HEK293 (cell line): ENCODE results near the gene STRN3.
A peak's percentile ranks its signal among the peaks of the same experiment; 100 is the strongest.
"Not testable (repeated sequence)": the region's sequence is repeated elsewhere in the genome, so short reads cannot be mapped to it uniquely, and the experiment has no call there.

Source experiments
- CTCF ChIA-PET: fragments of 350-600 bp; formaldehyde crosslinking; extraction: SDS; loops from one replicate; lab custom pipeline; 2021; ENCODE audit warnings: antibody characterized with exemption; lab: Yijun Ruan, JAX
- POLR2A ChIA-PET: fragments of 300-600 bp; formaldehyde crosslinking; extraction: SDS; loops from one replicate; lab custom pipeline; 2020; ENCODE audit warnings: antibody characterized with exemption, inconsistent platforms; lab: Yijun Ruan, JAX
- H3K27ac ChIP-seq: fragments of 200-500 bp; sonication (Bioruptor generic); 2 replicates; pipeline ENCODE4 v1.5.1; 2014; ENCODE audit warnings: low read depth, low read length, control low read depth, inconsistent platforms; ENCODE audit errors: extremely low read depth
- H3K36me3 ChIP-seq, 2 experiments: fragments of 200-500 bp in 1 of 2; sonication (Bioruptor generic) in 1 of 2; 1 replicate in 1 of 2; 2 replicates in 1 of 2; pipeline ENCODE4 v1.5.1; 2014 to 2017; ENCODE audit warnings: inconsistent platforms in 2 of 2, low read length in 2 of 2; ENCODE audit not compliant: control insufficient read depth in 2 of 2, insufficient read depth in 1 of 2
- H3K4me1 ChIP-seq: fragments of 200-500 bp; sonication (Bioruptor generic); 2 replicates; pipeline ENCODE4 v1.5.1; 2014; ENCODE audit warnings: mild to moderate bottlenecking, low read length, inconsistent platforms; ENCODE audit not compliant: control insufficient read depth, insufficient read depth
- H3K4me3 ChIP-seq: 2 replicates; pipeline ENCODE4 v1.5.1; 2011; ENCODE audit warnings: low read depth, mild to moderate bottlenecking, control low read depth, low read length, moderate library complexity
- H3K9me3 ChIP-seq: fragments of 200-500 bp; sonication (Bioruptor generic); 2 replicates; pipeline ENCODE4 v1.5.1; 2014; ENCODE audit warnings: low read depth, low read length, inconsistent platforms; ENCODE audit not compliant: control insufficient read depth, insufficient read depth
- BCL11A ChIP-seq: fragments of 450-650 bp; formaldehyde crosslinking; IDR thresholded peaks from 2 replicates; pipeline ENCODE4 v1.5.1; 2016; ENCODE audit warnings: low read depth, missing biosample characterization, missing genetic modification characterization
- BCL11B ChIP-seq: fragments of 450-650 bp; formaldehyde crosslinking; IDR thresholded peaks from 2 replicates; pipeline ENCODE4 v1.5.1; 2016; ENCODE audit warnings: low read depth, missing biosample characterization, missing genetic modification characterization
- KLF7 ChIP-seq: fragments of 450-650 bp; formaldehyde crosslinking; IDR thresholded peaks from 2 replicates; pipeline ENCODE4 v1.5.1; 2016; ENCODE audit warnings: missing biosample characterization, missing genetic modification characterization, borderline replicate concordance
- KLF9 ChIP-seq: fragments of 450-650 bp; formaldehyde crosslinking; IDR thresholded peaks from 2 replicates; pipeline ENCODE4 v1.5.1; 2016; ENCODE audit warnings: missing biosample characterization, missing genetic modification characterization, low read depth
- MEIS1 ChIP-seq: sonication (generic); formaldehyde crosslinking; IDR thresholded peaks from 2 replicates; pipeline ENCODE4 v1.8.1; 2022; ENCODE audit warnings: missing genetic modification reagents, mild to moderate bottlenecking, borderline replicate concordance
- MZF1 ChIP-seq: fragments of 450-650 bp; formaldehyde crosslinking; IDR thresholded peaks from 2 replicates; pipeline ENCODE4 v1.5.1; 2017; ENCODE audit warnings: missing biosample characterization, missing genetic modification characterization, borderline replicate concordance
- PRDM10 ChIP-seq: fragments of 450-650 bp; formaldehyde crosslinking; IDR thresholded peaks from 2 replicates; pipeline ENCODE4 v1.5.1; 2016; ENCODE audit warnings: missing biosample characterization, missing genetic modification characterization
- SCRT1 ChIP-seq: fragments of 450-650 bp; formaldehyde crosslinking; IDR thresholded peaks from 2 replicates; pipeline ENCODE4 v1.5.1; 2016; ENCODE audit warnings: missing biosample characterization, missing genetic modification characterization, borderline replicate concordance
- TCF7L2 ChIP-seq: IDR thresholded peaks from 2 replicates; pipeline ENCODE4 v1.6.1; 2011; ENCODE audit warnings: low read depth, mild to moderate bottlenecking, inconsistent platforms, low read length, moderate library complexity, borderline replicate concordance
- TRIM28 ChIP-seq: IDR thresholded peaks from 2 replicates; pipeline ENCODE4 v1.6.1; 2011; ENCODE audit warnings: low read length, control low read depth, borderline replicate concordance
- ZBTB8A ChIP-seq: fragments of 450-650 bp; formaldehyde crosslinking; IDR thresholded peaks from 2 replicates; pipeline ENCODE4 v1.5.1; 2016; ENCODE audit warnings: missing biosample characterization, missing genetic modification characterization
- ZNF211 ChIP-seq: fragments of 450-650 bp; formaldehyde crosslinking; IDR thresholded peaks from 2 replicates; pipeline ENCODE4 v1.5.1; 2016; ENCODE audit warnings: low read depth, missing biosample characterization, missing genetic modification characterization
- ZNF221 ChIP-seq: fragments of 450-650 bp; formaldehyde crosslinking; IDR thresholded peaks from 2 replicates; pipeline ENCODE4 v1.5.1; 2017; ENCODE audit warnings: missing biosample characterization, missing genetic modification characterization, borderline replicate concordance
- ZNF23 ChIP-seq: fragments of 450-650 bp; formaldehyde crosslinking; IDR thresholded peaks from 2 replicates; pipeline ENCODE4 v1.5.1; 2016; ENCODE audit warnings: missing biosample characterization, missing genetic modification characterization, borderline replicate concordance
- ZNF311 ChIP-seq: fragments of 450-650 bp; formaldehyde crosslinking; IDR thresholded peaks from 2 replicates; pipeline ENCODE4 v1.5.1; 2017; ENCODE audit warnings: missing biosample characterization, missing genetic modification characterization, borderline replicate concordance
- ZNF335 ChIP-seq: fragments of 450-650 bp; formaldehyde crosslinking; conservative IDR thresholded peaks from 2 replicates; pipeline ENCODE4 v1.5.1; 2016; ENCODE audit warnings: missing biosample characterization, missing genetic modification characterization
- ZNF394 ChIP-seq: fragments of 450-650 bp; formaldehyde crosslinking; IDR thresholded peaks from 2 replicates; pipeline ENCODE4 v1.5.1; 2016; ENCODE audit warnings: missing biosample characterization, missing genetic modification characterization, mild to moderate bottlenecking, moderate library complexity, borderline replicate concordance
- ZNF423 ChIP-seq: fragments of 450-650 bp; formaldehyde crosslinking; IDR thresholded peaks from 2 replicates; pipeline ENCODE4 v1.5.1; 2016; ENCODE audit warnings: missing biosample characterization, missing genetic modification characterization
- ZNF510 ChIP-seq: fragments of 450-650 bp; formaldehyde crosslinking; IDR thresholded peaks from 2 replicates; pipeline ENCODE4 v1.5.1; 2018; ENCODE audit warnings: mild to moderate bottlenecking, missing genetic modification characterization, missing biosample characterization; ENCODE audit not compliant: insufficient replicate concordance
- ZNF549 ChIP-seq: fragments of 450-650 bp; IDR thresholded peaks from 2 replicates; pipeline ENCODE4 v1.5.1; 2018; ENCODE audit warnings: missing biosample characterization, missing genetic modification characterization, mild to moderate bottlenecking, inconsistent platforms, moderate library complexity
- ZNF580 ChIP-seq: fragments of 450-650 bp; formaldehyde crosslinking; IDR thresholded peaks from 2 replicates; pipeline ENCODE4 v1.5.1; 2016; ENCODE audit warnings: missing biosample characterization, missing genetic modification characterization
- ZNF654 ChIP-seq: fragments of 450-650 bp; formaldehyde crosslinking; IDR thresholded peaks from 2 replicates; pipeline ENCODE4 v1.5.1; 2016; ENCODE audit warnings: low read depth, missing biosample characterization, missing genetic modification characterization
- ZNF677 ChIP-seq: fragments of 450-650 bp; IDR thresholded peaks from 2 replicates; pipeline ENCODE4 v1.5.0; 2018; ENCODE audit warnings: missing biosample characterization, mild to moderate bottlenecking, missing genetic modification characterization, moderate library complexity

The STRN3 gene

GRCh38 chr14:30906752-30907658 lies 119.2 kb downstream of the STRN3 start:
- H3K36me3 ChIP-seq: peaks cover 43 to 72% of the 10 kb centered on the region in 2 experiments
- H3K9me3 ChIP-seq: no peaks in the 10 kb centered on the region
- H3K27ac ChIP-seq: no peak overlapping the region
- CTCF ChIA-PET: interaction anchor here (0.6 to 0.7 kb wide), 6 partner anchors 91 to 1044 kb away, joined by 3 to 4 read pairs (median 3); no protein-coding TSS in a partner anchor
- H3K4me3 ChIP-seq: no peak overlapping the region
- no peaks in the 10 kb centered on the region for H3K4me1 ChIP-seq
- POLR2A ChIA-PET: no interaction called here
- TF ChIP-seq ZNF23 (tag by site-specific recombination) (no peak), MEIS1 (CRISPR knock-in tag) (no peak), ZNF335 (tag by site-specific recombination) (peak; percentile 47; the same call in 1 of the 2 replicates), BCL11B (no peak), KLF7 (no peak), ZNF221 (no peak), ZNF654 (tag by site-specific recombination) (peak; percentile 26), TCF7L2 (no peak)

GRCh38 chr14:30903285-30904124 lies 122.7 kb downstream of the STRN3 start:
- Histone ChIP-seq H3K27ac (no peak overlapping the region), H3K4me1 (no peaks in the 10 kb centered on the region), H3K9me3 (no peaks in the 10 kb centered on the region), H3K4me3 (no peak overlapping the region), H3K36me3 (peaks cover 36 to 53% of the 10 kb centered on the region in 2 experiments)
- ChIA-PET CTCF (no interaction called here), POLR2A (no interaction called here)
- TF ChIP-seq BCL11A (tag by site-specific recombination) (no peak), ZBTB8A (no peak), TRIM28 (no peak), KLF7 (no peak), ZNF510 (tag by site-specific recombination) (no peak)

GRCh38 chr14:30897121-30897520 lies 129.1 kb downstream of the STRN3 start:
- CTCF ChIA-PET: interaction anchor here (0.7 kb wide), 1 partner anchor 33 kb away, joined by 3 read pairs; no protein-coding TSS in a partner anchor

GRCh38 chr14:30896435-30896834 lies 129.7 kb downstream of the STRN3 start:
- H3K4me1 ChIP-seq: no peaks in the 10 kb centered on the region
- H3K36me3 ChIP-seq: peaks cover 32 to 39% of the 10 kb centered on the region in 2 experiments
- CTCF ChIA-PET: interaction anchor here (0.8 kb wide), 1 partner anchor 9 kb away, joined by 4 read pairs; no protein-coding TSS in a partner anchor
- POLR2A ChIA-PET: no interaction called here
- no peak overlapping the region for H3K4me3 ChIP-seq
- no peaks in the 10 kb centered on the region for H3K9me3 ChIP-seq
- H3K27ac ChIP-seq: no peak overlapping the region
- TF ChIP-seq ZNF211 (tag by site-specific recombination) (peak; percentile 76), SCRT1 (tag by site-specific recombination) (no peak), PRDM10 (tag by site-specific recombination) (no peak), ZNF580 (no peak), ZNF549 (no peak), KLF9 (no peak), ZNF311 (tag by site-specific recombination) (no peak), MEIS1 (CRISPR knock-in tag) (no peak), ZNF677 (tag by site-specific recombination) (no peak), ZNF394 (tag by site-specific recombination) (no peak), ZNF423 (tag by site-specific recombination) (no peak)

More at GRCh38 chr14:30897121-30897520, 129.1 kb downstream of the STRN3 start:
- peaks cover 36 to 43% of the 10 kb centered on the region in 2 experiments for H3K36me3 ChIP-seq
- POLR2A ChIA-PET, H3K9me3 ChIP-seq, H3K4me1 ChIP-seq, H3K27ac ChIP-seq, H3K4me3 ChIP-seq: not testable (repeated sequence)
- TF ChIP-seq MZF1 (tag by site-specific recombination): peak; percentile 94; the same call in 1 of the 2 replicates
